ENCODE results near the gene WIF1.

Gene WIF1

GRCh38 chr12:65025136-65025535, 96.0 kb downstream of the WIF1 start:
- DNase-seq: no peak

- no peak for DNase-seq
Observed at GRCh38 chr12:65023485-65023884, 97.6 kb downstream of the WIF1 start.

GRCh38 chr12:65022960-65023359, 98.1 kb downstream of the WIF1 start:
- no peak for DNase-seq

- no peak for DNase-seq
Observed at GRCh38 chr12:65022421-65022820, 98.7 kb downstream of the WIF1 start.

GRCh38 chr12:65019696-65020234, 101.3 kb downstream of the WIF1 start:
- DNase-seq: no peak

- no peak for DNase-seq
Observed at GRCh38 chr12:65016881-65017650, 104.0 kb downstream of the WIF1 start.

GRCh38 chr12:65015850-65016249, 105.3 kb downstream of the WIF1 start:
- peak in 10 of 56 donors; percentile 5 to 40 (median 18) for DNase-seq

GRCh38 chr12:65014504-65015271, 106.4 kb downstream of the WIF1 start:
- no peak for DNase-seq

- DNase-seq: no peak
Observed at GRCh38 chr12:65010437-65010836, 110.7 kb downstream of the WIF1 start.

GRCh38 chr12:65005716-65006115, 115.4 kb downstream of the WIF1 start:
- no peak for DNase-seq

GRCh38 chr12:65004270-65004669, 116.8 kb downstream of the WIF1 start:
- DNase-seq: no peak

Data from nucleus accumbens (tissue), 56 donors.